ENCODE measurements around the gene ZNF536. TPM values are rescaled to one million over a fixed set of nuclear protein-coding genes. Genes with fewer than 3 reads are reported as not detected.
"Not testable (repeated sequence)": the region's sequence is repeated elsewhere in the genome, so short reads cannot be mapped to it uniquely, and the experiment has no call there.

The ZNF536 gene
- total RNA-seq, 1 experiment from 2014 or later, result 0.05 TPM

- POLR2A ChIA-PET, result interaction anchor here (0.6 kb wide), 1 partner anchor 399 kb away, joined by 4 read pairs; no protein-coding TSS in a partner anchor
- H3K36me3 ChIP-seq (ENCODE audit: control insufficient read depth, insufficient read depth, low read length), result no peaks in the 10 kb centered on the region
- no peaks in the 10 kb centered on the region for H3K4me1 ChIP-seq (ENCODE audit: control insufficient read depth, insufficient read depth, low read length)
- H3K4me3 ChIP-seq (ENCODE audit: low read depth in 2 of 2, low read length in 2 of 2), result no peak overlapping the region
- CTCF ChIA-PET, result no interaction called here
- intact Hi-C loops (cut with micrococcal nuclease; ENCODE audit: unreplicated experiment), result no loop called here
- TF ChIP-seq, protein P1, sequence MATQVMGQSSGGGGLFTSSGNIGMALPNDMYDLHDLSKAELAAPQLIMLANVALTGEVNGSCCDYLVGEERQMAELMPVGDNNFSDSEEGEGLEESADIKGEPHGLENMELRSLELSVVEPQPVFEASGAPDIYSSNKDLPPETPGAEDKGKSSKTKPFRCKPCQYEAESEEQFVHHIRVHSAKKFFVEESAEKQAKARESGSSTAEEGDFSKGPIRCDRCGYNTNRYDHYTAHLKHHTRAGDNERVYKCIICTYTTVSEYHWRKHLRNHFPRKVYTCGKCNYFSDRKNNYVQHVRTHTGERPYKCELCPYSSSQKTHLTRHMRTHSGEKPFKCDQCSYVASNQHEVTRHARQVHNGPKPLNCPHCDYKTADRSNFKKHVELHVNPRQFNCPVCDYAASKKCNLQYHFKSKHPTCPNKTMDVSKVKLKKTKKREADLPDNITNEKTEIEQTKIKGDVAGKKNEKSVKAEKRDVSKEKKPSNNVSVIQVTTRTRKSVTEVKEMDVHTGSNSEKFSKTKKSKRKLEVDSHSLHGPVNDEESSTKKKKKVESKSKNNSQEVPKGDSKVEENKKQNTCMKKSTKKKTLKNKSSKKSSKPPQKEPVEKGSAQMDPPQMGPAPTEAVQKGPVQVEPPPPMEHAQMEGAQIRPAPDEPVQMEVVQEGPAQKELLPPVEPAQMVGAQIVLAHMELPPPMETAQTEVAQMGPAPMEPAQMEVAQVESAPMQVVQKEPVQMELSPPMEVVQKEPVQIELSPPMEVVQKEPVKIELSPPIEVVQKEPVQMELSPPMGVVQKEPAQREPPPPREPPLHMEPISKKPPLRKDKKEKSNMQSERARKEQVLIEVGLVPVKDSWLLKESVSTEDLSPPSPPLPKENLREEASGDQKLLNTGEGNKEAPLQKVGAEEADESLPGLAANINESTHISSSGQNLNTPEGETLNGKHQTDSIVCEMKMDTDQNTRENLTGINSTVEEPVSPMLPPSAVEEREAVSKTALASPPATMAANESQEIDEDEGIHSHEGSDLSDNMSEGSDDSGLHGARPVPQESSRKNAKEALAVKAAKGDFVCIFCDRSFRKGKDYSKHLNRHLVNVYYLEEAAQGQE (IDR thresholded peaks at IDR 0.05; ENCODE audit: insufficient read depth in 1 of 2, low read depth in 2 of 2, low read length in 1 of 2), result no peak
- TF ChIP-seq SIN3A (IDR thresholded peaks at IDR 0.05; ENCODE audit: borderline replicate concordance, insufficient read depth, low read depth, low read length) (no peak), POLR2AphosphoS5 (IDR thresholded peaks at IDR 0.05; ENCODE audit: low read depth, low read length) (no peak), TCF7L2 (IDR thresholded peaks at IDR 0.05; ENCODE audit: low read depth, low read length) (no peak)
- TF ChIP-seq, protein P2, sequence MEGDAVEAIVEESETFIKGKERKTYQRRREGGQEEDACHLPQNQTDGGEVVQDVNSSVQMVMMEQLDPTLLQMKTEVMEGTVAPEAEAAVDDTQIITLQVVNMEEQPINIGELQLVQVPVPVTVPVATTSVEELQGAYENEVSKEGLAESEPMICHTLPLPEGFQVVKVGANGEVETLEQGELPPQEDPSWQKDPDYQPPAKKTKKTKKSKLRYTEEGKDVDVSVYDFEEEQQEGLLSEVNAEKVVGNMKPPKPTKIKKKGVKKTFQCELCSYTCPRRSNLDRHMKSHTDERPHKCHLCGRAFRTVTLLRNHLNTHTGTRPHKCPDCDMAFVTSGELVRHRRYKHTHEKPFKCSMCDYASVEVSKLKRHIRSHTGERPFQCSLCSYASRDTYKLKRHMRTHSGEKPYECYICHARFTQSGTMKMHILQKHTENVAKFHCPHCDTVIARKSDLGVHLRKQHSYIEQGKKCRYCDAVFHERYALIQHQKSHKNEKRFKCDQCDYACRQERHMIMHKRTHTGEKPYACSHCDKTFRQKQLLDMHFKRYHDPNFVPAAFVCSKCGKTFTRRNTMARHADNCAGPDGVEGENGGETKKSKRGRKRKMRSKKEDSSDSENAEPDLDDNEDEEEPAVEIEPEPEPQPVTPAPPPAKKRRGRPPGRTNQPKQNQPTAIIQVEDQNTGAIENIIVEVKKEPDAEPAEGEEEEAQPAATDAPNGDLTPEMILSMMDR (IDR thresholded peaks at IDR 0.05), result no peak
- H3K27ac ChIP-seq (ENCODE audit: low read length), result no peak overlapping the region
- DNase-seq (ENCODE audit: low read depth, low spot score), result no peak
- in situ Hi-C loops (cut with HindIII; ENCODE audit: low pct_unique_long_range_greater_than_20kb, low sequenced_read_pairs), result no loop called here
- H3K27me3 ChIP-seq (ENCODE audit: control insufficient read depth, insufficient read depth, low read length), result 0 out of 2 replicates have a peak, but pooled peaks cover 4% of the 10 kb centered on the region
- no TSS peak for BruUV-seq (replicated peaks)
- H3K9me3 ChIP-seq (ENCODE audit: control insufficient read depth, insufficient read depth, low read depth, low read length), result no peaks in the 10 kb centered on the region
- ATAC-seq, result no peak
Measured at GRCh38 chr19:30344446-30345425, 27.4 kb upstream of the ZNF536 start.

- H3K27ac ChIP-seq (ENCODE audit: low read length), result no peak overlapping the region
- H3K4me3 ChIP-seq (ENCODE audit: low read depth in 2 of 2, low read length in 2 of 2), result no peak overlapping the region
- ATAC-seq (no peak), DNase-seq (ENCODE audit: low read depth, low spot score) (no peak)
- no peaks in the 10 kb centered on the region for H3K4me1 ChIP-seq (ENCODE audit: control insufficient read depth, insufficient read depth, low read length)
- H3K9me3 ChIP-seq (ENCODE audit: control insufficient read depth, insufficient read depth, low read depth, low read length), result no peaks in the 10 kb centered on the region
- POLR2A ChIA-PET, result no interaction called here
- CTCF ChIA-PET, result no interaction called here
- TF ChIP-seq TCF7L2 (IDR thresholded peaks at IDR 0.05; ENCODE audit: low read depth, low read length) (no peak), POLR2AphosphoS5 (IDR thresholded peaks at IDR 0.05; ENCODE audit: low read depth, low read length) (no peak), SIN3A (IDR thresholded peaks at IDR 0.05; ENCODE audit: borderline replicate concordance, insufficient read depth, low read depth, low read length) (no peak)
- TF ChIP-seq, protein P1 (IDR thresholded peaks at IDR 0.05; ENCODE audit: insufficient read depth in 1 of 2, low read depth in 2 of 2, low read length in 1 of 2), result no peak
- TF ChIP-seq, protein P2 (IDR thresholded peaks at IDR 0.05), result no peak
- H3K27me3 ChIP-seq (ENCODE audit: control insufficient read depth, insufficient read depth, low read length), result peaks cover 9% of the 10 kb centered on the region; the same call in 1 of the 2 replicates
- intact Hi-C loops (cut with micrococcal nuclease; ENCODE audit: unreplicated experiment), result no loop called here
- no TSS peak for BruUV-seq (replicated peaks)
- H3K36me3 ChIP-seq (ENCODE audit: control insufficient read depth, insufficient read depth, low read length), result no peaks in the 10 kb centered on the region
- in situ Hi-C loops (cut with HindIII; ENCODE audit: low pct_unique_long_range_greater_than_20kb, low sequenced_read_pairs), result no loop called here
Measured at GRCh38 chr19:30345686-30346085, 26.5 kb upstream of the ZNF536 start.

DNA sequence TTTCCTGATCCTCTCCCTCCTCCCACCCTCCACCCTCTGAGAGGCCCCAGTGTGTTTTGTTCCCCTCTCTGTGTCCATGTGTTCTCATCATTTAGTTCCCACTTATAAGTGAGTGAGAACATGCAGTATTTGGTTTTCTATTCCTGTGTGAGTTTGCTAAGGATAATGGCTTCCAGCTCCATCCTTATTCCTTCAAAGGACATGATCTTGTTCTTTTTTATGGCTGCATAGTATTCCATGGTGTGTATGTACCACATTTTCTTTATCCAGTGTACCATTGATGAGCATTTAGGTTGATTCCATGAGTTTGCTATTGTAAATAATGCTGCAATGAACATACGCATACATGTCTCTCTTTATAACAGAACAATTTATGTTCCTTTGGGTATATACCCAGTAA, 25.7 kb upstream of the ZNF536 start:
- ATAC-seq; H3K27ac ChIP-seq (ENCODE audit: low read length); H3K36me3 ChIP-seq (ENCODE audit: control insufficient read depth, insufficient read depth, low read length); H3K4me3 ChIP-seq (ENCODE audit: low read depth in 2 of 2, low read length in 2 of 2); intact Hi-C loops (cut with micrococcal nuclease; ENCODE audit: unreplicated experiment); H3K4me1 ChIP-seq (ENCODE audit: control insufficient read depth, insufficient read depth, low read length); CTCF ChIA-PET; in situ Hi-C loops (cut with HindIII; ENCODE audit: low pct_unique_long_range_greater_than_20kb, low sequenced_read_pairs); DNase-seq (ENCODE audit: low read depth, low spot score); BruUV-seq (replicated peaks); H3K9me3 ChIP-seq (ENCODE audit: control insufficient read depth, insufficient read depth, low read depth, low read length); POLR2A ChIA-PET: not testable (repeated sequence)
- peaks cover 15% of the 10 kb centered on the region for H3K27me3 ChIP-seq (ENCODE audit: control insufficient read depth, insufficient read depth, low read length)
